ENCODE data around the gene CPTP. TPM values are rescaled to one million over a fixed set of nuclear protein-coding genes. Genes with fewer than 3 reads are reported as not detected.

CPTP gene
- total RNA-seq, 2 donors from 2014 or later: 16.8 to 22.3 TPM

- Mint-ChIP-seq H3K9me3 (no peaks in the 10 kb centered on the region), H3K27ac (no peak overlapping the region)
- ATAC-seq (replicated peaks): no peak
Measured at GRCh38 chr1:1286313-1287261, 38.0 kb upstream of the CPTP start.

DNA sequence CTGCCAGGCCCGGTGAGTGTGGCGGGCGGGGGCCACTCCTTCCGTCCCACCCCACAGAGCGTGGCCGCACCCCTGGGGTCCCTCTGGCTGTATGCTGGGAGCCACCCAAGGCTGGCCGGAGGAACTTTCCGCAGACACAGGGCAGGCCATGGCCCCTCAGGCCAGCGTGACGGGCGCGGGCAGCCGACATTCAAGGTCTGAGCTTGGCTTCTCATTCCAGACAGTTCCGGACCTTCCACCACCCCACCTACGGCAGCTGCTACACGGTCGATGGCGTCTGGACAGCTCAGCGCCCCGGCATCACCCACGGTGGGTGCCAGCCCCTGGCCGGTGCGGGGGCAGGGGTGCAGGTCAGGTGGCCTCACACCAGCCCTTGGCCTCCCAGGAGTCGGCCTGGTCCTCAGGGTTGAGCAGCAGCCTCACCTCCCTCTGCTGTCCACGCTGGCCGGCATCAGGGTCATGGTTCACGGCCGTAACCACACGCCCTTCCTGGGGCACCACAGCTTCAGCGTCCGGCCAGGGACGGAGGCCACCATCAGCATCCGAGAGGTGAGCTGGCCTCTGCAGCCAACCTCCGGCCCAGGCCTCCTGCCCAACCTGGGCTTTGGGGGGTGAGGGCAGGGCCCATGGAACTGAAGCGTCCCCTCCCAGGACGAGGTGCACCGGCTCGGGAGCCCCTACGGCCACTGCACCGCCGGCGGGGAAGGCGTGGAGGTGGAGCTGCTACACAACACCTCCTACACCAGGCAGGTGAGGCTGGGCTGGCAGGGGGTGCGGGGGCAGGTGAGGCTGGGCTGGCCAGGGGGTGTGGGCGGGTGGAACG lies 37.1 kb upstream of the CPTP start:
- peaks cover 5% of the 10 kb centered on the region for H3K4me1 Mint-ChIP-seq
- no peaks in the 10 kb centered on the region for H3K36me3 Mint-ChIP-seq (ENCODE audit: low read depth)
- H3K4me3 Mint-ChIP-seq: no peak overlapping the region
- no peaks in the 10 kb centered on the region for H3K27me3 Mint-ChIP-seq
- no peak overlapping the region for H3K27ac Mint-ChIP-seq
- no peak for ATAC-seq (replicated peaks)
- no peaks in the 10 kb centered on the region for H3K9me3 Mint-ChIP-seq

More at GRCh38 chr1:1286313-1287261, 38.0 kb upstream of the CPTP start:
- Mint-ChIP-seq H3K36me3 (ENCODE audit: low read depth) (no peaks in the 10 kb centered on the region), H3K4me3 (no peak overlapping the region), H3K4me1 (peaks cover 5% of the 10 kb centered on the region), H3K27me3 (no peaks in the 10 kb centered on the region)

DNA sequence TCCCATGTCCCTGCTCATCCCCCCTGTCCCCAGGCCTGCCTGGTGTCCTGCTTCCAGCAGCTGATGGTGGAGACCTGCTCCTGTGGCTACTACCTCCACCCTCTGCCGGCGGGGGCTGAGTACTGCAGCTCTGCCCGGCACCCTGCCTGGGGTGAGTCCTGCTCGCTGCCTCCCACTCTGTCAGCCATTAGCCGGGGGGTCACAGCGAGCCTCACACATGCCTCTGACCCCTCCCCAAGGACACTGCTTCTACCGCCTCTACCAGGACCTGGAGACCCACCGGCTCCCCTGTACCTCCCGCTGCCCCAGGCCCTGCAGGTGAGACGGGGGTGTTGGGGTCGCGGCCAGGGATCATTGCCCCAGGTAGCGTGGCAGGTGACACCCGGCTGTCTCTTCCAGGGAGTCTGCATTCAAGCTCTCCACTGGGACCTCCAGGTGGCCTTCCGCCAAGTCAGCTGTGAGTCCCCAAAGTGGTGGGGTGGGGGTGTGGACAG lies 34.3 kb upstream of the CPTP start:
- Mint-ChIP-seq H3K4me1 (no peaks in the 10 kb centered on the region), H3K27ac (no peak overlapping the region), H3K36me3 (ENCODE audit: low read depth) (no peaks in the 10 kb centered on the region), H3K27me3 (no peaks in the 10 kb centered on the region), H3K4me3 (no peak overlapping the region), H3K9me3 (no peaks in the 10 kb centered on the region)
- ATAC-seq (replicated peaks): peak; percentile 65

- Mint-ChIP-seq H3K36me3 (ENCODE audit: low read depth) (no peaks in the 10 kb centered on the region), H3K27me3 (no peaks in the 10 kb centered on the region), H3K4me3 (no peak overlapping the region), H3K27ac (no peak overlapping the region), H3K9me3 (no peaks in the 10 kb centered on the region), H3K4me1 (no peaks in the 10 kb centered on the region)
- no peak for ATAC-seq (replicated peaks)
Measured at GRCh38 chr1:1291023-1291528, 33.5 kb upstream of the CPTP start.

DNA sequence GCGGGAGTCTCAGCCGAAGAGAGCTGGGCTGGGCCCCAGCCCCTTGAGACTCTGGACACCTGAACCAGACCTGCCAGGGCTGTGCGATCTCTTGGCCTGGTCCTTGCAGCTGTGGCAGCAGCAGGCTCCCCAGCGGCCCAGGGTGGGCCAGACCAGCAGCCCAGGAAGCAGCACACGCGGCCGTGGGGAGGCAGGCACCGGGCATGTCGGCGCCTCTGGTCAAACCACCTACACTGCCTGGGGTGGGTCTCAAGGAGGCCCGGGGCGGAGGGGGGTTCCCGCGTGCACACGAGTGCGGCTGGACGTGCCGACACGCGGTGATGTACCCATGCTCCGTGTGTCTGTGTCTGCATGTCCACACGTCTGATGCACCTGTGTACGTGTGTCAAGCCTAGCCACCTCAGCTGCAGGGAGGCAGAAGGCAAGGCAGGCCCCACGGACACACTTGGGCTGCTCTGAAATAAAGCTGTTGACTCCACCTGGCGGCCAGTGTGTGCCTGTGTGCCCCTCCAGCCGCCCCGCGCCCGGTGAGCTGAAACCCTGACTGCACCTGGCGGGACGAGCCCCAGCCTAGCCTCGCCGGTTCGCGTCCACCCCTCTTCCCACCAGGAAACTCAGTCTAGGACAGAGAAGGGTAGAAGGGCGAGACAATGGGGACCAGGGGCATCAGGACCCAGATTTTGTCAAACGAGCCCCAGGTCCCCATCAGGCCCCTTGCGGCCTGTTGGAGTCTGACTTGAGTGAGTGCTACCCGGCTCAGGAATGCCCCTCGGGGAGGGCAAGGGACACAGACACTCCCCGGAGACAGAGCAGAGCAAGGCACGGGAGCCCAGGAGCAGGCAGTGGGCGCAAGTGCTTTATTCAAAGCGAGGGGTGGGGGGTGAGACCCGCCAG lies 32.8 kb upstream of the CPTP start:
- Mint-ChIP-seq H3K36me3 (ENCODE audit: low read depth) (no peaks in the 10 kb centered on the region), H3K27me3 (no peaks in the 10 kb centered on the region), H3K27ac (no peak overlapping the region), H3K9me3 (no peaks in the 10 kb centered on the region), H3K4me1 (no peaks in the 10 kb centered on the region), H3K4me3 (no peak overlapping the region)
- peak; percentile 83 for ATAC-seq (replicated peaks)

- Mint-ChIP-seq H3K4me1 (no peaks in the 10 kb centered on the region), H3K4me3 (no peak overlapping the region), H3K36me3 (ENCODE audit: low read depth) (no peaks in the 10 kb centered on the region), H3K27me3 (no peaks in the 10 kb centered on the region), H3K27ac (no peak overlapping the region), H3K9me3 (no peaks in the 10 kb centered on the region)
- no peak for ATAC-seq (replicated peaks)
Measured at GRCh38 chr1:1292442-1292779, 32.2 kb upstream of the CPTP start.

GRCh38 chr1:1292851-1293250 lies 31.8 kb upstream of the CPTP start:
- no peaks in the 10 kb centered on the region for H3K36me3 Mint-ChIP-seq (ENCODE audit: low read depth)
- no peaks in the 10 kb centered on the region for H3K9me3 Mint-ChIP-seq
- no peak overlapping the region for H3K4me3 Mint-ChIP-seq
- no peaks in the 10 kb centered on the region for H3K4me1 Mint-ChIP-seq
- ATAC-seq (replicated peaks): no peak
- H3K27ac Mint-ChIP-seq: no peak overlapping the region
- H3K27me3 Mint-ChIP-seq: no peaks in the 10 kb centered on the region

GRCh38 chr1:1293263-1294249 lies 31.0 kb upstream of the CPTP start:
- H3K9me3 Mint-ChIP-seq: no peaks in the 10 kb centered on the region
- no peak overlapping the region for H3K4me3 Mint-ChIP-seq
- H3K36me3 Mint-ChIP-seq (ENCODE audit: low read depth): no peaks in the 10 kb centered on the region
- ATAC-seq (replicated peaks): no peak
- H3K4me1 Mint-ChIP-seq: no peaks in the 10 kb centered on the region
- H3K27me3 Mint-ChIP-seq: no peaks in the 10 kb centered on the region
- no peak overlapping the region for H3K27ac Mint-ChIP-seq

DNA sequence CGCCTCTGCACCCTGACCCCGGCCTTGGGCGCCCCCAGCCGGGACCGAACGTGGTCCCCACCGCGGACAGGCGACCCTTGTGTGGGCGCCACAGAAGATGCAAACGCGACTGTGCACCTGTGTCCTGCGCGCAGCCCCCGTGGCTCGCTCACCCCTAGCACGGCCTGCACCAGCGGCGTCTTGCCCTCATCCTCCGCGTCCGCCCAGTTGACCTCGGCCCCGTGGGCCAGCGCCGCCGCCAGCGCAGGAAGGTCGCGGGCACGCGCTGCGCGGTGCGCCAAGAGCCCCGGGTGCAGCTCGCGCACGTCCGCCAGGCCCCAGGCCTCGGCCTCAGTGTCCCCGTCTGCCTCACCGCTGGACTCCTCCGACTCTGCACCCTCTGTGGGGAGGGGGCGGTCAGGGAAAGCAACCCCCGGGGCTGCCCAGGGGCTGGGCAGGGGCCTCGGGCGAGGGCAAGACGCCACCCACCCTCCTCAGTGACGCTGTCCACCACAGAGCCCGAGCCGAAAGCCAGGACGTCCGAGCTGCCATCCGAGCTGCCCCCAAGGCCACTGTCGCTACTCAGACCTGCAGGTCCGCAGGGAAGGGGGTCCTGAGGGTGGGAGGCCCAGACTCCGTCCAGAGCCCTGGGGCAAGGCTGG lies 30.2 kb upstream of the CPTP start:
- Mint-ChIP-seq H3K36me3 (ENCODE audit: low read depth) (no peaks in the 10 kb centered on the region), H3K4me3 (no peak overlapping the region), H3K4me1 (no peaks in the 10 kb centered on the region), H3K9me3 (no peaks in the 10 kb centered on the region), H3K27me3 (no peaks in the 10 kb centered on the region), H3K27ac (no peak overlapping the region)
- ATAC-seq (replicated peaks): no peak

DNA sequence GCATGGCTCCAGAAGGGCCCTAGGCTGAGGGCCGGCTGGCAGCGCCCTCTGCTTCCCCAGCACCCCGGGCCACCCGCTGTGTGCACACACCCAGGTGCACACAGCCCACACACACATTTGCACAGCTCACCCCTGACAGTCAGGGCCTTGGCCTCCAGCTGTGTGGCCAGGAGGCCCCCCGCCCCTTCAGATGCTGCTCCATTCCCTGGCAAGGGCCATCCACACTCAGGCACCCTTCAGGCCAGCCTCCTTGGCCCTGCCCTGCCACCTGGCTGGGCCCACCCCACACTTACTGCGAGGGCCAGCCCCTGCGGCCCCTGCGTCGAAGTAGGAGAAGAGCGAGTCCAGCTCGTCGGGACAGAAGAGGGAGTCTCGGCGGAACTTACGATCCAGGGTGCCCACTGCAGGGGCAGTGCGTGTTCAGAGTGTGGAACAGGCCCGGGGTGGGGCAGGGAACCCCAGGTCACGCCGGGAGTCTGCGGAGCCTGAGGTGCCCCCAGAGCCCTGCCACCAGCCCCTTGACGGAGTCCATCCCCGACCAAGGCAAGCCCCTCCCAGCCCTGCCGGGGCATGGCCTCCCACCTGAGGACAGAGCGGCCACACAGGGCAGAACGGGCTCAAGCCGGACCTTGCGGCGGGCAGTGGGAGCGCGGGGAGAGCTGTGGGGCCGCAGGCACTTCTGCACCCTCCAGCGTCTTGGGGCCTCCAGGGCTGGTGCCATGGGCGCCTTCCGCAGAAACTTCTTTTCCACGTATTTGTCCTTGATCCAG lies 29.3 kb upstream of the CPTP start:
- H3K27me3 Mint-ChIP-seq: no peaks in the 10 kb centered on the region
- H3K36me3 Mint-ChIP-seq (ENCODE audit: low read depth): no peaks in the 10 kb centered on the region
- H3K27ac Mint-ChIP-seq: no peak overlapping the region
- no peaks in the 10 kb centered on the region for H3K9me3 Mint-ChIP-seq
- H3K4me1 Mint-ChIP-seq: no peaks in the 10 kb centered on the region
- H3K4me3 Mint-ChIP-seq: no peak overlapping the region
- no peak for ATAC-seq (replicated peaks)

GRCh38 chr1:1296070-1297061 lies 28.2 kb upstream of the CPTP start:
- ATAC-seq (replicated peaks): no peak
- no peaks in the 10 kb centered on the region for H3K36me3 Mint-ChIP-seq (ENCODE audit: low read depth)
- no peaks in the 10 kb centered on the region for H3K4me1 Mint-ChIP-seq
- H3K27ac Mint-ChIP-seq: no peak overlapping the region
- no peaks in the 10 kb centered on the region for H3K9me3 Mint-ChIP-seq
- H3K27me3 Mint-ChIP-seq: no peaks in the 10 kb centered on the region
- H3K4me3 Mint-ChIP-seq: no peak overlapping the region
